Fibroblast of pulmonary artery (primary cell): ENCODE results near the gene NLGN3.

Source experiments
- DNase-seq: peaks from one replicate; pipeline ENCODE4 v3.0.0-alpha.2; 2010; ENCODE audit warnings: low read depth
- H3K4me3 ChIP-seq: replicated peaks from 2 replicates; pipeline ENCODE4 v1.5.1; 2011; ENCODE audit warnings: low read depth, mild to moderate bottlenecking, control low read depth, low read length, moderate library complexity
- TF ChIP-seq, protein P1 (sequence below): IDR thresholded peaks from 2 replicates; pipeline ENCODE4 v1.5.1; 2011; ENCODE audit warnings: mild to moderate bottlenecking, control low read depth, low read length, inconsistent platforms; ENCODE audit errors: missing control alignments

The NLGN3 gene

DNA sequence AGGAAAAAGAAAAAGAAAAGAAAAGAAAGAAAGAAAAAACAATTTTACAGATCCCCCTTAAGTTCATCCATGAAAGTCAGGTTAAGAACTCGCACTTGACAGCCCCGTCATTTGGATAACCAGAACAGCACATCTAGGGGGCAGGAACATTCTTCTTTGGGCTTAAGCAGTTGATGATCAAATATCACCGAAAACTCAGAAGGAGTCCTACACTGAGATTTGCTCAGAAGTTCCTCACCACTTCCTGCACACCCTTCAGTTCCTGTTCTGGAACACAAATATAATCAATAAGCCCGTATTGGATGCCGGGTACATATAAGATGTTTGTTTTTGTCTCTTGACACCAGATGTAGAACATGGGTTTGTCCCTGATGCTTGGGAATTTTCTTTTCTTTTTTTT lies 14.7 kb downstream of the NLGN3 start:
- TF ChIP-seq, protein P1, sequence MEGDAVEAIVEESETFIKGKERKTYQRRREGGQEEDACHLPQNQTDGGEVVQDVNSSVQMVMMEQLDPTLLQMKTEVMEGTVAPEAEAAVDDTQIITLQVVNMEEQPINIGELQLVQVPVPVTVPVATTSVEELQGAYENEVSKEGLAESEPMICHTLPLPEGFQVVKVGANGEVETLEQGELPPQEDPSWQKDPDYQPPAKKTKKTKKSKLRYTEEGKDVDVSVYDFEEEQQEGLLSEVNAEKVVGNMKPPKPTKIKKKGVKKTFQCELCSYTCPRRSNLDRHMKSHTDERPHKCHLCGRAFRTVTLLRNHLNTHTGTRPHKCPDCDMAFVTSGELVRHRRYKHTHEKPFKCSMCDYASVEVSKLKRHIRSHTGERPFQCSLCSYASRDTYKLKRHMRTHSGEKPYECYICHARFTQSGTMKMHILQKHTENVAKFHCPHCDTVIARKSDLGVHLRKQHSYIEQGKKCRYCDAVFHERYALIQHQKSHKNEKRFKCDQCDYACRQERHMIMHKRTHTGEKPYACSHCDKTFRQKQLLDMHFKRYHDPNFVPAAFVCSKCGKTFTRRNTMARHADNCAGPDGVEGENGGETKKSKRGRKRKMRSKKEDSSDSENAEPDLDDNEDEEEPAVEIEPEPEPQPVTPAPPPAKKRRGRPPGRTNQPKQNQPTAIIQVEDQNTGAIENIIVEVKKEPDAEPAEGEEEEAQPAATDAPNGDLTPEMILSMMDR, result no peak
- no peak for DNase-seq

DNA sequence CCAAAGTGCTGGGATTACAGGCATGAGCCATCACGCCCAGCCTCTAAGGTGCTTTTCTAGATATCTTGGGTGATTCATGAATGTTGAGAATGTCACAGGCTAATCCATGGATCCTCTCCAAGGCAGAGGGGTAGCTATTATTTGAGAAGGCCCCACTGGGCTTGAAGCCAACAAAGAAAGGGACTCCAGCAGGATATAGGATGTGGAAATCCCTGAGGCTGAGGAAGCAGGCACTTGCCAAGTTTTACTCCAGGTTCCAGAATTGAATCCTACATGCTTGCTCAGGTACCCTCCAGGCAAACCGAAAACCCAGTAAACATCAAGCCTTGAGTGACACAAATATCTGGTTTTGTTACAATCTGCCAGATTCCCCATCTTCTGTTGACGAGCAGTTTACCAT lies 15.8 kb downstream of the NLGN3 start:
- TF ChIP-seq, protein P1, result no peak
- peak; percentile 62 for DNase-seq
- no peak overlapping the region for H3K4me3 ChIP-seq

More for the DNA sequence above, 14.7 kb downstream of the NLGN3 start:
- H3K4me3 ChIP-seq, result no peak overlapping the region

DNA sequence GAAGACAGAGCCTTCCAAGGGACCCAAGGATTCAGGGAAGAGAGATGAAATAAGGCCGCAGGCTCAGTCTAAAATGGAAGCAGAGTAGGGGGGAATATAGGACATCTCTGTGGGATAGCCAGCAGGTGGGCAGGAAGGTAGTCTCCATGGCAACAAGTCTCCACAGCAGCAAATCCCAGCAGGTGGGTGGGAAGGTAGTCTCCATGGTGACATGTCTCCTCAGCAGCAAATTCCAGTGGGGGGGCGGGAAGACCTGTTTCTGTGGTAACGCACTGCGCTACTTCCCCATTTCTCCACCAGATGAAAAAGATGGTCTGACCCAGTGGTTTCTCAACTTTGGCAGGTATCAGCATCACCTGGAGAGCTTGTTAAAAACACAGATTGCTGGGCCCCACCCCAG lies 18.3 kb downstream of the NLGN3 start:
- TF ChIP-seq, protein P1, result no peak
- no peak overlapping the region for H3K4me3 ChIP-seq
- DNase-seq, result no peak

DNA sequence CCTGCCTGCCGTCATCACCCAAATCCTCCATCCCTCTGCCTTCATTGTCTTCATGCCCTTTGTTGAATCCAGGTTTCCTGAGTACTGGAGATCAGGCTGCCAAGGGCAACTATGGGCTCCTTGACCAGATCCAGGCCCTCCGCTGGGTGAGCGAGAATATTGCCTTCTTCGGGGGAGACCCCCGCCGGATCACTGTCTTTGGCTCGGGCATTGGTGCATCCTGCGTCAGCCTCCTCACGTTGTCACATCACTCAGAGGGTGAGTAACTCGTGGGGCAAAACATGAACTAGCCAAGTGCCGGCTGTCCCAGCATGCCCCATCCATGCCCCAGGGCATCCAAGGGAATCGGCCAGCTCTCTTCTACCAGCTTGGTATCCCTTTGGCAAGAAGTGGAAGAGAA lies 19.4 kb downstream of the NLGN3 start:
- no peak overlapping the region for H3K4me3 ChIP-seq
- TF ChIP-seq, protein P1, result no peak
- DNase-seq, result no peak

DNA sequence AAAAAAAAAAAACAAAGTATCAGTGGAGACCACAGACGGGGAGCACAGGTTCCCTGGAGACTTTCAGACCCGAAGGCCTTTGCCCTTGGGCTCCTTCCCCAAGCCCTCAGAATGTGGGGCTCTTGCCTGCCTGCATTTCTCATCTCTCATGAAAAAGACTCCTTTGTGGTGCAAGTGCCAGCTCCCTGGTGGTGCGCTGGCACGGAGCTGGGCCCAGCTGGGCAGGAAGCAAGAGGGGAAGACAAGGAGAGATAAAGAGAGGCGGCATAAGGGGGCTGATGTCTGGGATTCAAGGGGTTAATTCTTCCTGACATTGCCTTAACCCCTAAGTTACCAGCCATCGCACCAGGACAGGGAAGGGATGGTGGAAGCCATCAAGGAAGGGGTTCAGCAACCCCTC lies 21.8 kb downstream of the NLGN3 start:
- TF ChIP-seq, protein P1, result no peak
- no peak overlapping the region for H3K4me3 ChIP-seq
- no peak for DNase-seq

DNA sequence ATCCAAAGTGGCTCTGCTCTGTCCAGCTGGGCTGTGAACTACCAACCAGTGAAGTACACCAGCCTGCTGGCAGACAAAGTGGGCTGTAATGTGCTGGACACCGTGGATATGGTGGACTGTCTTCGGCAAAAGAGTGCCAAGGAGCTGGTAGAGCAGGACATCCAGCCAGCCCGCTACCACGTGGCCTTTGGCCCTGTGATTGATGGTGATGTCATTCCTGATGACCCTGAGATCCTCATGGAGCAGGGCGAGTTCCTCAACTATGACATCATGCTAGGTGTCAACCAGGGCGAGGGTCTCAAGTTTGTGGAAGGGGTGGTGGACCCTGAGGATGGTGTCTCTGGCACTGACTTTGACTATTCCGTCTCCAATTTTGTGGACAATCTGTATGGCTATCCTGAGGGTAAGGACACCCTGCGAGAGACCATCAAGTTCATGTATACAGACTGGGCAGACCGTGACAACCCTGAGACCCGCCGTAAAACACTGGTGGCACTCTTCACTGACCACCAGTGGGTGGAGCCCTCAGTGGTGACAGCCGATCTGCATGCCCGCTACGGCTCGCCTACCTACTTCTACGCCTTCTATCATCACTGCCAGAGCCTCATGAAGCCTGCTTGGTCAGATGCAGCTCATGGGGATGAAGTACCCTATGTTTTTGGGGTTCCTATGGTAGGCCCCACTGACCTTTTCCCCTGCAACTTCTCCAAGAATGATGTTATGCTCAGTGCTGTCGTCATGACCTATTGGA lies 22.6 kb downstream of the NLGN3 start:
- DNase-seq, result no peak
- TF ChIP-seq, protein P1, result no peak
- no peak overlapping the region for H3K4me3 ChIP-seq

DNA sequence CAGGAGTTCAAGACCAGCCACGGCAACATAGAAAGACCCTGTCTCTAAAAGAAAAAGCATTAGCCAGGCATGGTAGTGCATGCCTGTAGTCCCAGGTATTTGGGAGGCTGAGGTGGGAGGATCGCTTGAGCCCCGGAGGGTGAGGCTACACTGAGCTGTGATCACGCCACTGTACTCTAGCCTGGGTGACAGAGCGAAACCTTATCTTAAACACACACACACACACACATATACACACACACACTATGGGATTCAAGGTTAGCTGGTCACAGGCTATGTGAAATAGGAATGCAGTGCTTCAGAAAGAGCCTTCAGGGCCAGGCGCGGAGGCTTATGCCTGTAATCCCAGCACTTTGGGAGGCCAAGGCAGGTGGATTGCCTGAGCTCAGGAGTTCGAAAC lies 23.5 kb downstream of the NLGN3 start:
- no peak overlapping the region for H3K4me3 ChIP-seq
- DNase-seq, result no peak
- TF ChIP-seq, protein P1, result no peak
